HG02678 (cell line): ENCODE results near the gene NGFR.

Experiments used
- ATAC-seq: cut with Tn5 transposase; IDR thresholded peaks from one replicate; pipeline ENCODE4 v1.9.1; 2021; ENCODE audit warnings: mild to moderate bottlenecking, moderate library complexity; ENCODE audit not compliant: unreplicated experiment

The NGFR gene

GRCh38 chr17:49557312-49558024, 62.4 kb downstream of the NGFR start:
- ATAC-seq, result no peak
